ENCODE results near the gene FIGN. TPM values are rescaled to one million over a fixed set of nuclear protein-coding genes. Genes with fewer than 3 reads are reported as not detected.

The FIGN gene
- total RNA-seq, 2 donors from 2014 or later: 18.6 to 20.5 TPM

GRCh38 chr2:163558251-163559021 lies 177.4 kb downstream of the FIGN start:
- DNase-seq: peak; percentile 51
- H3K27ac Mint-ChIP-seq: peak overlapping the region; percentile 79

GRCh38 chr2:163556511-163556910 lies 179.3 kb downstream of the FIGN start:
- no peak overlapping the region for H3K27ac ChIP-seq (ENCODE audit: low read depth, low read length)
- no peaks in the 10 kb centered on the region for H3K36me3 ChIP-seq (ENCODE audit: control insufficient read depth, insufficient read depth, low read length)
- no peak overlapping the region for H3K9ac ChIP-seq (ENCODE audit: extremely low read depth, low read length, poor library complexity, severe bottlenecking)
- H3K9me3 ChIP-seq (ENCODE audit: control insufficient read depth, low read length): no peaks in the 10 kb centered on the region
- WGBS, 2 experiments (ENCODE audit: insufficient coverage in 1 of 2, insufficient read length in 1 of 2): 100% methylated on average over 2 of the region's 2 CpGs; no CpG with 5 or more reads in 1 of the 2 experiments
- no peaks in the 10 kb centered on the region for H3K27me3 ChIP-seq (ENCODE audit: control insufficient read depth, insufficient read depth, low read length, poor library complexity, severe bottlenecking)
- H3K4me3 Mint-ChIP-seq: no peak overlapping the region
- H3K9me3 Mint-ChIP-seq: no peaks in the 10 kb centered on the region
- no peak for DNase-seq
- H3K27ac Mint-ChIP-seq: no peak overlapping the region
- no peak for TF ChIP-seq CTCF (conservative IDR thresholded peaks at IDR 0.05)
- H3K4me1 ChIP-seq (ENCODE audit: control insufficient read depth, insufficient read depth, low read length): no peaks in the 10 kb centered on the region
- peaks cover 12% of the 10 kb centered on the region for H3K4me1 Mint-ChIP-seq
- H3K27me3 Mint-ChIP-seq (ENCODE audit: insufficient read depth): no peaks in the 10 kb centered on the region
- H3K36me3 Mint-ChIP-seq (ENCODE audit: low read depth): no peaks in the 10 kb centered on the region
- H3K4me3 ChIP-seq (ENCODE audit: low read length): no peak overlapping the region

More at GRCh38 chr2:163558251-163559021, 177.4 kb downstream of the FIGN start:
- Mint-ChIP-seq H3K4me1 (peaks cover 12% of the 10 kb centered on the region), H3K9me3 (no peaks in the 10 kb centered on the region), H3K36me3 (ENCODE audit: low read depth) (no peaks in the 10 kb centered on the region), H3K27me3 (ENCODE audit: insufficient read depth) (no peaks in the 10 kb centered on the region), H3K4me3 (no peak overlapping the region)
- Histone ChIP-seq H3K9ac (ENCODE audit: extremely low read depth, low read length, poor library complexity, severe bottlenecking) (no peak overlapping the region), H3K9me3 (ENCODE audit: control insufficient read depth, low read length) (no peaks in the 10 kb centered on the region), H3K36me3 (ENCODE audit: control insufficient read depth, insufficient read depth, low read length) (no peaks in the 10 kb centered on the region), H3K4me1 (ENCODE audit: control insufficient read depth, insufficient read depth, low read length) (no peaks in the 10 kb centered on the region), H3K27ac (ENCODE audit: low read depth, low read length) (peak overlapping the region; percentile 25), H3K4me3 (ENCODE audit: low read length) (no peak overlapping the region), H3K27me3 (ENCODE audit: control insufficient read depth, insufficient read depth, low read length, poor library complexity, severe bottlenecking) (no peaks in the 10 kb centered on the region)
- TF ChIP-seq CTCF (conservative IDR thresholded peaks at IDR 0.05): no peak
- WGBS, 2 experiments (ENCODE audit: insufficient coverage in 1 of 2, insufficient read length in 1 of 2): 70 to 71% methylated on average over 2 to 8 of the region's 8 CpGs

- Histone ChIP-seq H3K9ac (ENCODE audit: extremely low read depth, low read length, poor library complexity, severe bottlenecking) (no peak overlapping the region), H3K9me3 (ENCODE audit: control insufficient read depth, low read length) (no peaks in the 10 kb centered on the region), H3K27me3 (ENCODE audit: control insufficient read depth, insufficient read depth, low read length, poor library complexity, severe bottlenecking) (no peaks in the 10 kb centered on the region), H3K4me1 (ENCODE audit: control insufficient read depth, insufficient read depth, low read length) (no peaks in the 10 kb centered on the region), H3K4me3 (ENCODE audit: low read length) (no peak overlapping the region), H3K27ac (ENCODE audit: low read depth, low read length) (no peak overlapping the region), H3K36me3 (ENCODE audit: control insufficient read depth, insufficient read depth, low read length) (no peaks in the 10 kb centered on the region)
- Mint-ChIP-seq H3K27me3 (ENCODE audit: insufficient read depth) (no peaks in the 10 kb centered on the region), H3K27ac (no peak overlapping the region), H3K9me3 (no peaks in the 10 kb centered on the region), H3K4me3 (no peak overlapping the region), H3K4me1 (peaks cover 12% of the 10 kb centered on the region), H3K36me3 (ENCODE audit: low read depth) (no peaks in the 10 kb centered on the region)
- no peak for DNase-seq
- TF ChIP-seq CTCF (conservative IDR thresholded peaks at IDR 0.05): no peak
- WGBS, 2 experiments (ENCODE audit: insufficient coverage in 1 of 2, insufficient read length in 1 of 2): 89% methylated on average over 3 of the region's 3 CpGs; no CpG with 5 or more reads in 1 of the 2 experiments
These were observed 180.9 kb downstream of the FIGN start for GRCh38 chr2:163554864-163555263.

All from endodermal cell (in vitro differentiated cells).